Astrocyte of the spinal cord (primary cell): ENCODE results near the gene UGT1A8.
"Not testable (repeated sequence)": the region's sequence is repeated elsewhere in the genome, so short reads cannot be mapped to it uniquely, and the experiment has no call there.

Source experiments
- DNase-seq: peaks from one replicate; pipeline ENCODE4 v3.0.0; 2011; ENCODE audit warnings: low read depth, low spot score
- H3K4me3 ChIP-seq: 2 replicates; pipeline ENCODE4 v1.5.1; 2011; ENCODE audit warnings: low read depth, mild to moderate bottlenecking, low read length, moderate library complexity
- CTCF ChIP-seq: IDR thresholded peaks from 2 replicates; pipeline ENCODE4 v1.5.1; 2012; ENCODE audit warnings: low read depth, mild to moderate bottlenecking, low read length, inconsistent platforms
- in situ Hi-C: cut with HindIII; loops from 2 replicates; pipeline ENCODE4 v1.10.0; 2017; ENCODE audit warnings: low sequenced_read_pairs

UGT1A8 gene

GRCh38 chr2:233691443-233692433 is 74.3 kb downstream of the UGT1A8 start:
- no peak for DNase-seq
- no peak overlapping the region for H3K4me3 ChIP-seq
- in situ Hi-C loops, result no loop called here
- no peak for TF ChIP-seq CTCF

DNA sequence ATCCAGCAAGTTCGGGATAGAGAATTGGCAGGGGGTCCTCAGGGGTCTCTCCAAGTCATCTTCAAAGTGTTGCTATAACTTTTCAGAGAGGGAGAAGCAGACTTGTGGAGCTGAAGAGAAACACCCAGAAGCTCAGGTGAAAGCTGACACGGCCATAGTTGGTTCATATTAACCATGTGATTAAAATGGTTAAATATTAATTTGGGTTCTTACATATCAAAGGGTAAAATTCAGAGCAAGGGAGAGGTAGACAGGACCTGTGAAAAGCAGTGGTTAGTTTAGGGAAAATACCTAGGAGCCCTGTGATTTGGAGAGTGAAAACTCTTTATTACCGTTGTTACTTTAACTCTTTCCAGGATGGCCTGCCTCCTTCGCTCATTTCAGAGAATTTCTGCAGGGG is 75.2 kb downstream of the UGT1A8 start, which contains the start of gene UGT1A6:
Gene UGT1A6 (plus strand): TSS at position 243 of the 400 bp plus-strand sequence. CDS start 115 bp downstream, at position 358.
- H3K4me3 ChIP-seq, result no peak within 1 kb of the TSS
- in situ Hi-C loops, result no loop called here
- no peak for TF ChIP-seq CTCF
- DNase-seq, result no peak

DNA sequence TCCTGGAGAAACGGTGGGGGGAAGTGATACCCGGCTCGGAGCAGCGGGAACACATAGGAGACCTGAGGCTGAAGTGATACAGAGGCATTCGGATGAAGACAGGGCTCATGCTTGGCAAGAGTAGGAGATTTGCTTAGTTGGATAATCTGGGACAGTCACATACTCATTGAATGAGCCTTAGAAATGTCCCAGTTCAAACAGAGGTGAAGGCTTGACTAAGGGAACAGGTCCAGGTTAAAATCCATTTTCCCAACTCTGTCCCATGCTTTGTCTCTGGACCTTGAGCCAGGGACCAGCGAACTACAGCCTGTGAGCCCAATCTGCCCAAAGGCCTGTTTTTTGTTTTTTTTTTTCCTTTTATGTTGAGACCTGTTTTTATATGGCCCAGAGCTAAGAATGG is 76.5 kb downstream of the UGT1A8 start:
- no peak for DNase-seq
- no peak for TF ChIP-seq CTCF
- in situ Hi-C loops, result no loop called here
- H3K4me3 ChIP-seq, result no peak overlapping the region

- in situ Hi-C loops, result no loop called here
- no peak for TF ChIP-seq CTCF
- H3K4me3 ChIP-seq, result no peak overlapping the region
- DNase-seq, result no peak
Measured at GRCh38 chr2:233698740-233699139, 81.3 kb downstream of the UGT1A8 start.

- in situ Hi-C loops, result no loop called here
- TF ChIP-seq CTCF, result no peak
- DNase-seq, result no peak
- no peak overlapping the region for H3K4me3 ChIP-seq
Measured at GRCh38 chr2:233699424-233700027, 82.1 kb downstream of the UGT1A8 start.

DNA sequence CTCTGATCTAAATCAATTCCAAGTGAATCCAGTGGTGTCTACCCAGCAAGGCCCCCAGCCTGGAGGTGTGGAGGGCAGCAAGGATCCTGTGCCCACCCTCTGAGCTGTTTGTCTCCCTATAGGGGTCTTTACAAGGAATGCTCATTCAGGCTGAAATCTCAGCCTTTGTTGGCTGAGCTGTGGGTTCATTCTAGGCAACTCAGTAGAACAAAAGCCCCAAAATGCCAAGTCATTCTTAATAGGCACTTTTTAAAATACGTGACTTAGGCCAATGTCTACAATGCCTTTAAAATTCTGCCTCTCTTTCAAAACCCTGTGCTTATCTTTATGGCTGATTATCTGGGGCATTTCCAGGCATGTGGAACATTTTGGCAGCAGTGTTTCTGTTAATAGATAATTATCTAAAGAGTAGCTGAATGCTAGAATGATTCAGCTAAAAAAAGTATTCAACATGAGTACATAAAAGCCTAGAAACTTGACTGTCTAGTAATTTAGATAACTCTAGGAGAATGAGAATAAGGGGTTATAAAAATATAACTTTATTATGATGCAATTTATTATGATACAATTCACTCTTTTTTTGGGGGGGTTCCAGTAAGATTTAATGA is 82.7 kb downstream of the UGT1A8 start:
- in situ Hi-C loops, result no loop called here
- DNase-seq, result peak; percentile 57
- no peak overlapping the region for H3K4me3 ChIP-seq
- no peak for TF ChIP-seq CTCF

- in situ Hi-C loops, H3K4me3 ChIP-seq, DNase-seq: not testable (repeated sequence)
Measured at GRCh38 chr2:233700842-233701241, 83.4 kb downstream of the UGT1A8 start.
